GM12872 (cell line): ENCODE results near the gene KCNJ16.

Experiments
- CTCF ChIP-seq: IDR thresholded peaks from 3 replicates; pipeline ENCODE4 v1.5.1; 2011; ENCODE audit warnings: low read depth, mild to moderate bottlenecking, low read length, moderate library complexity; ENCODE audit not compliant: insufficient read depth

Gene KCNJ16

GRCh38 chr17:70071127-70071526 lies 3.9 kb upstream of the KCNJ16 start:
- no peak for TF ChIP-seq CTCF

GRCh38 chr17:70071620-70072019 lies 3.4 kb upstream of the KCNJ16 start:
- no peak for TF ChIP-seq CTCF

- no peak for TF ChIP-seq CTCF
Observed at GRCh38 chr17:70072546-70073309, 2.3 kb upstream of the KCNJ16 start.

- no peak for TF ChIP-seq CTCF
Observed at GRCh38 chr17:70073310-70073709, 1.7 kb upstream of the KCNJ16 start.

GRCh38 chr17:70073799-70074198 lies 1.2 kb upstream of the KCNJ16 start:
- TF ChIP-seq CTCF = no peak

GRCh38 chr17:70074236-70074830 lies 692 bp upstream of the KCNJ16 start:
- TF ChIP-seq CTCF = no peak

- TF ChIP-seq CTCF = no peak
Observed at GRCh38 chr17:70076189-70076588, 1.2 kb downstream of the KCNJ16 start.
